HG03139 (cell line): Measurements from ENCODE around the gene UGT1A3.
"Not testable (repeated sequence)": the region's sequence is repeated elsewhere in the genome, so short reads cannot be mapped to it uniquely, and the experiment has no call there.

Experiments
- ATAC-seq: cut with Tn5 transposase; IDR thresholded peaks from one replicate; pipeline ENCODE4 v1.9.1; 2021; ENCODE audit not compliant: unreplicated experiment

UGT1A3 gene

GRCh38 chr2:233707940-233708644 is 20.8 kb upstream of the UGT1A3 start:
- ATAC-seq: no peak

DNA sequence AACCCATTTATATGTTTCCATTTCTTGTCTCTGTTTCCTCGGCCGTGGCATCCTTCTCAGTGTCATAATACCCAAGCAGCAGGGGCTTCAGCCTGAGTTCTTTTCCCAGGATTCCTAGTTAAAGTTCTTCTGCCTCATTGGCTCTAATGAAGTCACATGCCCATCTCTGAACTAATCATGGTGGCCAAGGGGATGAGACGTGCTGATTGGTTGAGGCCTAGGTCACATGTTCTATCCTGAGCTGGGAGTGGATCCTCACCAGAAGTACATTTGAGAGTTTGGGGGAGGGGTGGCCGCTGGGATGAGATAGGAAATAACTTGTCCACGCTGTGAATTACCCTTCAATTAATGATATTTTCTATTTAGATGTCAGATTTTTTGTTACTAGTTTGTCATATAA is 19.9 kb upstream of the UGT1A3 start:
- ATAC-seq: no peak

DNA sequence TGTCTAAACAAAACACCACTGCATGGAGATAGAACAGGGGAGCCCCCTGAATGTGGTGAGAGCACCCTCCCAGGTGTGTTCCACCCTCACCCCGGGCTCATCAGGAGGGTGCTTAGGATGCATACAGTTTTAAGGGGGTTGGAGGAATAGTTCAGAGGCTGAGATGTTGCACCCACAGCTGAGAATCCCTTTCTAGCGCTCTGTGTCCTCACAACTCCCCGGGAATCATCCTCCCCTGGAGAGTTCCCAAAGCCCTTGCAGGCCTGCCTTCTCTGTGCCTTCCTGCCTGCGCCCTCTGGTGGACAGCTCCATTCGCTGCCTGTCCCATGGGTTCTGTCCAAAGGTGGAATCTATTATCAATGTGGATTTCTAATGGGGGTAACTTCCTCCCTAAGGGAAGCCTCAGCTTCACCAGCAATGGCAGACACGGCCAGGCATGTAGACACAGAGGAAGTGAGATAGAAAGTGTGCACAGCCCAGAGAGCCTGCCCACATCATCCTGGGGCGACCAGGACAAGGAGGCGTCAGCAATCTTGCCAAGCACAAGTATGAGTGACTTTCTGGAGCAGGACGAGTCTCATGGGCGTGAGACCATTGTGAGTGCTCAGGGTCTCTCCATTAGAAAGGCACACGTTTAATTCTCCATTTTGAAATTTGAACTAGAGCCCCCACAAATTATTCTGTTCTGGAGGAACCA is 17.4 kb upstream of the UGT1A3 start:
- no peak for ATAC-seq

- no peak for ATAC-seq
Measured at GRCh38 chr2:233712611-233713261, 16.1 kb upstream of the UGT1A3 start, which contains the start of gene UGT1A5. TSS of gene UGT1A5 (plus strand) at chr2:233712907. CDS start at chr2:233712992, 85 bp downstream.

DNA sequence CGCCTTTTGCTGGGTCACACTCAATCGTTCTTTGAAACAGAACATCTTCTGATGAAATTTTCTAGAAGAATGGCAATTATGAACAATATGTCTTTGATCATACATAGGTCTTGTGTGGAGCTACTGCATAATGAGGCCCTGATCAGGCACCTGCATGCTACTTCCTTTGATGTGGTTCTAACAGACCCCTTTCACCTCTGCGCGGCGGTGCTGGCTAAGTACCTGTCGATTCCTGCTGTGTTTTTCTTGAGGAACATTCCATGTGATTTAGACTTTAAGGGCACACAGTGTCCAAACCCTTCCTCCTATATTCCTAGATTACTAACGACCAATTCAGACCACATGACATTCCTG is 15.6 kb upstream of the UGT1A3 start:
- no peak for ATAC-seq

DNA sequence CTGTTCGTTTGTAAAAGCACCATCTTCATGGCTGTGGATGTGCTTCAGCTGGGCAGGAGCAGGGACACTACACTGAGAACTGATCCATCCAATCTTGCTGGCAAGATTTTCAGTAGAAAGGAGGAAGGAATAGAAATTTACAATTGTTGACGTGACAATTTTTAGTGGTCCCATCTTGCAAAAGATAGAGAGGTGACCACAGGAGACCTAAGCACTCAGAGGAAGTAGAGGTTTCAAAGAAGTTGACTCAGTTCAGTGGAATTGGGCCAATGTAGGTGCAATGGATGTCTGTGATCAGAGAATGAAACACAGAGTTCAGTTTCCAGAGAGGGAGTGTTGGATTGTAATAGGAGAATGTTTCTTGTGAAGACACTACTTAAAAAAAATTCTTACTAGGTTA is 14.7 kb upstream of the UGT1A3 start:
- ATAC-seq: no peak

GRCh38 chr2:233718552-233718951 is 10.3 kb upstream of the UGT1A3 start, which contains the start of gene UGT1A4:
TSS of gene UGT1A4 (plus strand) at chr2:233718736. CDS start at chr2:233718821, 85 bp downstream.
- ATAC-seq: no peak

DNA sequence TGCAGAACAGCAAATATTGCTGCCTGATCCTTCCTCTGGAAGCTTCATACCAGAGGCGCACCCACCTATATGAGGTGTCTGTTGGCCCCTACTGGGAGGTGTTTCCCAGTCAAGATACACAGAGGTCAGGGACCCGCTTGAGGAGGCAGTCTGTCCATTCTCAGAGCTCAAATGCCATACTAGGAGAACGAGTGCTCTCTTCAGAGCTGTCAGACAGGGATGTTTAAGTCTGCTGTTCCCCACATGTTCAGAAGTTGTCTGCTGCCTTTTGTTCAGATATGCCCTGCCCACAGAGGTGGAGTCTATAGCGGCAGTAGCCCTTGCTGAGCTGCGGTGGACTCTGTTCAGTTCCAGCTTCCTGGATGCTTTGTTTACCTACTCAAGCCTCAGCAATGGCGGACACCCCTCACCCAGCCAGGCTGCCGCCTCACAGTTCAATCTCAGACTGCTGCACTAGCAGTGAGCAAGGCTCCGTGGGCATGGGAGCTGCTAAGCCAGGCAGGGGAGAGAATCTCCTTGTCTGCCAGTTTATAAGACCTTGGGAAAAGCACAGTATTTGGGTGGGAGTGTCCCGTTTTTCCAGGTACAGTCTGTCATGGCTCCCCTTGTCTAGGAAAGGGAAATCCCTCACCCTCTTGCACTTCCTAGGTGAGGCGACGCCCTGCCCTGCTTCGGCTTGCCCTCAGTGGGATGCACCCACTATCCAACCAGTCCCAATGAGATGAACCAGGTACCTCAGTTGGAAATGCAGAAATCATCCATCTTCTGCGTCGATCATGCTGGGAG is 8.2 kb downstream of the UGT1A3 start:
- not testable (repeated sequence) for ATAC-seq

DNA sequence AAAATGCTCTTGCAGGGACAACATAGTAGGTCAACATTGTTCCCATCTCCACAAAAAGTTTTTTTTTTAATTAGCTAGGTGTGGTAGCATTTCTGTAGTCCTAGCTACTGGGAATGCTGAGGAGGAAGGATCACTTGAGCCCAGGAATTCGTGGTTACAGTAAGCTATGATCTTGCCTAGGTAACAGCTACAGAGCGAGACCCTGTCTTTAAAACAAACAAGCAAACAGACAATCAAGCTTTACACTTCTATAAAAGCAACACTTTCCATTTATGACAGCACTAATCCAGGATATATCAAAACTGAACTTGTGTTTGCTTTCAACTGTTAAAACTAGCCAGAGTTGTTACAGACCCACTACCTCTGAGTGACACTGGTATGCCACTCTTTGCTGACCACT is 12.0 kb downstream of the UGT1A3 start:
- no peak for ATAC-seq

DNA sequence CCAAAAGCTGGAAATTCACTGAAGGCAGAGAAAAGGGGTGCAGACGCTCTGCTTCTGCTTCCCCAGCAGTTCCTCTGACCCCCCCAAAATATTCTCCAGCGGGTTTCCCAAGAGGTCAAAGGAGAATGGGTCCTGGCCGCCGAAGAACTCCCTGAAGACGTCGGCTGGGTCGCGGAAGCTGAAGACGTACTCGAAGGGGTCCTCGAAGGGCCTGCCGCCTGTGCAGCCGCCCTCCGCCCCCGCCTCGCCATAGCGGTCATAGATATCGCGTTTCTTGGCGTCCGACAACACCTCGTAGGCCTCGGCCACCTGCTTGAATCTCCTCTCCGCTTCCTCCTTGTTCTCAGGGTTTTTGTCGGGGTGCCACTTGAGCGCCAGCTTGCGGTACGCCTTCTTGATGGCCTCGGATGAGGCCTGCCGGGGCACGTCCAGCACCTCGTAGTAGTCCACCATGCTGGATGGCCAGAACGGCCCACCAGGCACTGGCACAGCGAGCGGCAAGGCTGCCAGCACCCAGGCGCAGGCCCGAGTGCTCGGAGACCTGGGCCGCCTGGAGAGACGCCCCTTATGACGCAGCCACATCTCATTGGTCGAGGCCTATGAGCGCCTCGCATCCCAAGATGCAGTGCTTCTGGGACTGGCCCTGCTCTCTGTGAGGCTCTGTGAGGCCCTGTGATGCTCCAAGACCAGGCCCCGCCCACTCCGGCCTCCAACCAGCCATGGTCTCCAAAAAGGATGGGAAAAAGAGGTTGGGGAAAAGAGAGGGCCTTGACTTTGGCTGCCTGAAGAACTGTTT is 14.8 kb downstream of the UGT1A3 start:
- no peak for ATAC-seq

GRCh38 chr2:233745073-233745755 is 16.4 kb downstream of the UGT1A3 start:
- ATAC-seq: no peak

DNA sequence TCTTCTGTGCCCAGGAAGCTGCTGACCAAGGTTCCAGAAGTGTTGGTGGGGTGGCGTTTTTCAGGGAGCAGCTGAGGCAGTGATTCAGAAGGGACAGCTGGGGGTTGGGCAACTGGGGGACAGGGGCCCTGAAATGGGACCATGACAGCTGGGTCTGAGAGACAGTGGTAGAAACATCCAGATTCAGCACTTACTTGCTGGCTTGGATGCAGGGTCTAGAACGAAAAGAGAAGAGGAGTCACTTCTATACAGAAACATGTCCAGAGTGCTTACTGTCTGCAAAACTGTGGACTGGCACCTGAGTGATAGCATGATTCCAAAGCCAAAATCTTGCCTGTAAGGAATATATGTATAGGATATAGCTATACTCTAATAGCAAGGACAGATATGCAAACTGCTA is 17.0 kb downstream of the UGT1A3 start:
- not testable (repeated sequence) for ATAC-seq

DNA sequence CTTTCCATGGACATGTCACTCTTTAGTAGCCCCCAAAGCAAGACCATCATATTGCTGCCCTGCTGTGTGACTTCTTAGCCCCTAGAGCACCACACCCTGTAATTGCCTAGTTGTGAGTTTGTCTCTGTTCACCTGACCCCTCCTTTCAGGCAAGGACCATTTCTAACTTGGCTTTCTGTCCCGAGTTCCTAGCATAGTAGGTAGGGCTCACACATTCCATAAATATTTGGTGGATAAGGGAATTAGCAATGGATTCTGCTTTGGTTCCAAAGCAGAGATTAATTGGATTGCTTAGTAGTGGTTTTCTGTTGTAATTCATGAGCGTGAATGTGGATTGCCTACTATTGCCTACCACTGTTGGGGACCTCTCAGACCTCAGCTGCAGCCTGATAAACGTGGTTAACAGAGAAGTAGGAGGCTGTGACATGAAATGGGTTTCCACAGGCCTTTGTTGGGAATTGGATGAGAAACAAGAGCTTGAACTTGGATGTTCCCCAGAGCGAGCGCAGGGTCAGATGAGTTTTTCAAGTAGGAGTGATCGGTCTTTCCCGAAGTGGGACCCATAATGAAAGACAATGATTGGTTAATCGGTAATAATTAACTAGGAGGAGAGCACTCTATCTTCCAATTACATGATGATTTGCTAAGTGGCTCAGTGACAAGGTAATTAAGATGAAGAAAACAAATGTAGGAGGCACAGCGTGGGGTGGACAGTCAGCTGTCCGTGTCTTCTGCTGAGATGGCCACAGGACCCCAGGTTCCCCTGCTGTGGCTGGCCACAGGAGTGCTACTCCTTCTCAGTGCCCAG is 17.8 kb downstream of the UGT1A3 start:
- ATAC-seq: no peak

DNA sequence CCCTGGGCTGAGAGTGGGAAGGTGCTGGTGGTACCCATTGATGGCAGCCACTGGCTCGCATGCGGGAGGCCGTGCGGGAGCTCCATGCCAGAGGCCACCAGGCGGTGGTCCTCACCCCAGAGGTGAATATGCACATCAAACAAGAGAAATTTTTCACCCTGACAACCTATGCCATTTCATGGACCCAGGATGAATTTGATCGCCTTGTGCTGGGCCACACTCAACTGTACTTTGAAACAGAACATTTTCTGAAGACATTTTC is 18.4 kb downstream of the UGT1A3 start:
- no peak for ATAC-seq

DNA sequence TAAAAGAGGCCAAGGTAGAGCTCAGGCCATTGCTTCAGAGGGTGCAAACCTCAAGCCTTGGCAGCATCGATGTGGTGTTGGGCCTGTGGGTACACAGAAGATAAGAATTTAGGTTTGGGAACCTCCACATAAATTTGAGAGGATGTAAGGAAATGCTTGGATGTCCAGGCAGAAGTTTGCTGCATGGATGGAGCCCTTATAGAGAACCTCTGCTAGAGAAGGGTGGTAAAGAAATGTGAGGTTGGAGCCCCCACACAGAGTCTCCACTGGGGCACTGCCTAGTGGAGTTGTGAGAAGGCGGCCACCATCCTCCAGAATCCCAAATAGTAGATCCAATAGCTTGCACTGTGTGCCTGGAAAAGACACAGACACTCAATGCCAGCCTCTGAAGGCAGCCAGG is 21.8 kb downstream of the UGT1A3 start:
- not testable (repeated sequence) for ATAC-seq

DNA sequence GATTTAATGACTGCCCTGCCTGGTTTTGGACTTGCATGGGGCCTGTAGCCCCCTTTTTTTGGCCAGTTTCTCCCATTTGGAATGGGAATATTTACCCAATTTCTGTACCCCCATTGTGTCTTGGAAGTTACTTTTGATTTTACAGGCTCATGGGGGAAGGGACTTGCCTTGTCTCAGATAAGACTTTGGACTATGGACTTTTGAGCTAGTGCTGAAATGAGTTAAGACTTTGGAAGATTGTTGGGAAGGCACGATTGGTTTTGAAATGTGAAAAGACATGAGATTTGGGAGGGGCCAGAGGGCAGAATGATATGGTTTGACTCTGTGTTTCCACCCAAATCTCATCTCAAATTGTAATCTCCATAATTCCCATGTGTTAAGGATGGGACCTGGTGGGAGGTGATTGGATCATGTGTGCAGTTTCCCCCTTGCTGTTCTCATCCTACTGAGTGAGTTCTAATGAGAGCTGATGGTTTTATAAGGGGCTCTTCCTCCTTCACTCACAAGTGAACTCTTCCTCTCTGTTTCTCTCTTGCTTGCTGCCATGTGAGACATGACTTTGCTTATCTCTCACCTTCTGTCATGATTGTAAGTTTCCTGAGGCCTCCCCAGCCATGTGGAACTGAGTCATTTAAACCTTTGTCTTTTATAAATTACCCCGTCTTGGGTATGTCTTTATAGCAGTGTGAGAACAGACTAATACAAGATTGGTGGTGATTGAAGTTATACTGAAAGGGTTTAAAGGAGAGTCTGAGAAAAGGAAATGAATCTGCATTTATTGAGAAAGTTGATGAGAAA is 22.6 kb downstream of the UGT1A3 start:
- not testable (repeated sequence) for ATAC-seq

DNA sequence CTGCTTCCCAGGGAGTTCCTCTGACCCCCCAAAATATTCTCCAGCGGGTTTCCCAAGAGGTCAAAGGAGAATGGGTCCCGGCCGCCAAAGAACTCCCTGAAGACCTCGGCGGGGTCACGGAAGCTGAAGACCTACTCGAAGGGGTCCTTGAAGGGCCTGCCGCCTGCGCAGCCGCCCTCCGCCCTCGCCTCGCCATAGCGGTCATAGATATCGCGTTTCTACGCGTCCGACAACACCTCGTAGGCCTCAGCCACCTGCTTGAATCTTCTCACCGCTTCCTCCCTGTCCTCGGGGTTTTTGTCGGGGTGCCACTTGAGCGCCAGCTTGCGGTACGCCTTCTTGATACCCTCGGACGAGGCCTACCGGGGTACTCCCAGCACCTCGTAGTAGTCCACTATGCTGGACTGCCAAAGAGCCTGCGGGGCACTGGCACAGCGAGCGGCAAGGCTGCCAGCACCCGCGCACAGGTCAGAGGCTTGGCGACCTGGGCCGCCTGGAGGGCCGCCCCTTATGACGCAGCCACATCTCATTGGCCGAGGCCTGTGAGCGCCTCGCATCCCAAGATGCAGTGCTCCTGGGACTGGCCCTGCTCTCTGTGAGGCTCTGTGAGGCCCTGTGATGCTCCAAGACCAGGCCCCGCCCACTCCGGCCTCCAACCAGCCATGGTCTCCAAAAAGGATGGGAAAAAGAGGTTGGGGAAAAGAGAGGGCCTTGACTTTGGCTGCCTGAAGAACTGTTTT is 26.2 kb downstream of the UGT1A3 start:
- no peak for ATAC-seq
